Stomach (tissue), 9 donors: ENCODE measurements around the gene ATAD3B. TPM values are rescaled to one million over a fixed set of nuclear protein-coding genes. Genes with fewer than 3 reads are reported as not detected.

Source experiments
- DNase-seq, 2 donors: peaks; one replicate each; pipeline versions ENCODE4 v3.0.0 to v3.0.0-alpha.2; 2013 to 2019
- H3K27ac ChIP-seq, 5 donors: fragments of 200-600 bp in 4 of 5; sonication (generic) in 4 of 5; one replicate each; pipeline ENCODE4 v1.5.1; 2013 to 2019; ENCODE audit warnings: mild to moderate bottlenecking in 1 of 5, moderate library complexity in 1 of 5
- H3K27me3 ChIP-seq, 3 donors: fragments of 200-600 bp; sonication (generic); one replicate each; pipeline ENCODE4 v1.5.1; 2017 to 2019; ENCODE audit warnings: mixed run types in 1 of 3
- H3K36me3 ChIP-seq, 4 donors: fragments of 200-600 bp; sonication (generic); 1 replicate in 3 of 4; 2 replicates in 1 of 4; pipeline ENCODE4 v1.5.1; 2016 to 2019
- H3K4me1 ChIP-seq, 4 donors: fragments of 200-600 bp; sonication (generic); one replicate each; pipeline ENCODE4 v1.5.1; 2016 to 2019
- H3K4me3 ChIP-seq, 4 donors: fragments of 200-600 bp; sonication (generic) in 3 of 4; one replicate each; pipeline ENCODE4 v1.5.1; 2016 to 2019; ENCODE audit warnings: mild to moderate bottlenecking in 1 of 4
- H3K9me3 ChIP-seq, 4 donors: fragments of 200-600 bp; sonication (generic); one replicate each; pipeline ENCODE4 v1.5.1; 2016 to 2019
- CTCF ChIP-seq, 7 experiments: fragments of 450-650 bp in 4 of 7; fragments of 200-600 bp in 3 of 7; sonication (generic) in 3 of 7; IDR thresholded peaks; one replicate each; pipeline ENCODE4 v1.5.1; 2016 to 2019; ENCODE audit warnings: antibody characterized with exemption in 7 of 7, control low read depth in 2 of 7, mild to moderate bottlenecking in 1 of 7
- EP300 ChIP-seq: sonication (generic); formaldehyde crosslinking; IDR thresholded peaks from one replicate; pipeline ENCODE4 v1.6.1; 2017; ENCODE audit warnings: antibody characterized with exemption
- POLR2A ChIP-seq, 4 donors: fragments of 450-650 bp; IDR thresholded peaks; one replicate each; pipeline ENCODE4 v1.6.1; 2016; ENCODE audit warnings: antibody characterized with exemption in 4 of 4, control low read depth in 2 of 4, mild to moderate bottlenecking in 1 of 4, moderate library complexity in 1 of 4
- POLR2AphosphoS5 ChIP-seq, 3 donors: sonication (generic); formaldehyde crosslinking; IDR thresholded peaks; one replicate each; pipeline ENCODE4 v1.6.1; 2016; ENCODE audit warnings: antibody characterized with exemption in 3 of 3
- WGBS, 5 donors: extraction: QIAGEN DNeasy Blood & Tissue Kit in 3 of 5; methylation state at CpG; one replicate each; pipeline versions ENCODE4 v1.1.5 to v1.1.7; 2013 to 2018; 5-methylcytosine and 5-hydroxymethylcytosine counted together
- intact Hi-C: fragments of 100-400 bp; cut with DNase I; formaldehyde crosslinking; loops from one replicate; pipeline ENCODE4 v1.15.1; 2023; ENCODE audit warnings: low total_unique reads
- polyA plus RNA-seq, 3 donors: library from polyadenylated mRNA; stranded (reverse); fragments of 200-250 nt; gene quantifications; one replicate each; pipeline ENCODE4 v1.2.3, GENCODE V29; 2013
- total RNA-seq, 5 donors: library from RNA; depleted of rRNA; stranded (reverse); fragments of >200 nt; gene quantifications; one replicate each; pipeline versions ENCODE4 v1.1.0 to v1.2.3, GENCODE V29; 2014 to 2016
- donor health status: healthy with polysubstance abuse.
- donor health status: Bipolar disorder and iron deficiency.
- donor health status: healthy.

ATAD3B gene
- total and polyA plus RNA-seq, 8 donors = 8.2 to 91.5 (median 21.1) TPM

GRCh38 chr1:1434824-1435105, 36.8 kb upstream of the ATAD3B start:
- Histone ChIP-seq H3K4me1 (peaks cover 88 to 92% (median 90%) of the 10 kb centered on the region in 4 donors), H3K27me3 (peaks cover 0 to 33% (median 7%) of the 10 kb centered on the region in 3 donors), H3K27ac (peak overlapping the region; percentile 90 to 96 (median 92)), H3K4me3 (peak overlapping the region; percentile 54 to 64 (median 58)), H3K9me3 (no peaks in the 10 kb centered on the region), H3K36me3 (peaks cover 0 to 9% (median 5%) of the 10 kb centered on the region in 4 donors)
- DNase-seq = no peak
- intact Hi-C loops = no loop called here
- 50 to 80% (median 53%) methylated on average over 2 to 4 of the region's 4 CpGs for WGBS, 5 donors
- no peak for TF ChIP-seq POLR2A (IDR thresholded peaks at IDR 0.05)

GRCh38 chr1:1435106-1435903, 36.3 kb upstream of the ATAD3B start, which contains the start of gene VWA1:
TSS of gene VWA1 (plus strand) at chr1:1435690. CDS start at chr1:1435749, 59 bp downstream.
- Histone ChIP-seq H3K36me3 (peaks cover 0 to 11% (median 6%) of the 10 kb centered on the region in 4 donors), H3K9me3 (no peaks in the 10 kb centered on the region), H3K4me3 (peak within 1 kb of the TSS; percentile 54 to 64 (median 58)), H3K4me1 (peaks cover 83 to 91% (median 87%) of the 10 kb centered on the region in 4 donors), H3K27ac (peak within 1 kb of the TSS; percentile 90 to 96 (median 92)), H3K27me3 (peaks cover 0 to 33% (median 7%) of the 10 kb centered on the region in 3 donors)
- DNase-seq = peak; percentile 80 to 92
- intact Hi-C loops = no loop called here
- 8 to 65% (median 12%) methylated on average over 6 to 89 of the region's 89 CpGs for WGBS, 5 donors
- TF ChIP-seq CTCF (IDR thresholded peaks at IDR 0.05) (no peak), POLR2A (IDR thresholded peaks at IDR 0.05) (no peak), POLR2AphosphoS5 (IDR thresholded peaks at IDR 0.05) (peak in 2 of 3 donors; percentile 58 to 71), EP300 (no peak)

DNA sequence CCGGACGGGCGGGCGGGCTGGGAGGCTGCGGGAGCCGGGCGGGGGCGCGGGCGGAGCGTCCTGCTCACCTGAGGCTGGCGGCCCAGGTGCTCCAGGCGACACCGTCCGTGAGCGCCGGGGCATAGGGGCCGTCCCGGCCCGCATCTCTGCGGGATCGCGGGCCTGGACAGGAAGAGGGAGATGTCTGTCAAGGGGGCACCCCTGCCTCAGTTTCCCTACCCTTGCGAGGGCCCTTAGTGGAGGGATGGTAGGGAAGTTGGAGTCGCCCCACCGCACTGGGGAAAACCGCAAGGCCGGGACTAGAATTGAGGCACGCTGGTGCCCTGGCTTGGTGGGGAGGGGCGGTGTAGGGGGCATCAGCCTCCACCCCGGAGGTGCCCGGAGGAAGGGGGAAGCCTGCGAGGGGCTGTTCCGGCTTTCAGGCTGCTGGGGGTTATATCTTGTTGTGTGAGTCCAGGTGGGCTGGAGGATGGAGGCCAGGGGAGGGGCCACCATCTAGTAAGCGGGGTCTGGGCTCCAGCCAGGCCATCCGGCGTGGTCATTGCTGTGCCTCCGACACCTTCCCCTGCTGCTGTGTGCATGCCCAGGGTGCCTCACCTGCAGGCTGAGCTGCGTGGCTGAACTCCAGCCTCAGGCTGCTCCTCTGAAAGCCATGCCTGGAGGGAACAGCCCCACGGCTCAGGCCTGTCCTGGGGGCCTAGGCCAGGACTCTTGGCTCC, 35.5 kb upstream of the ATAD3B start:
- intact Hi-C loops = no loop called here

DNA sequence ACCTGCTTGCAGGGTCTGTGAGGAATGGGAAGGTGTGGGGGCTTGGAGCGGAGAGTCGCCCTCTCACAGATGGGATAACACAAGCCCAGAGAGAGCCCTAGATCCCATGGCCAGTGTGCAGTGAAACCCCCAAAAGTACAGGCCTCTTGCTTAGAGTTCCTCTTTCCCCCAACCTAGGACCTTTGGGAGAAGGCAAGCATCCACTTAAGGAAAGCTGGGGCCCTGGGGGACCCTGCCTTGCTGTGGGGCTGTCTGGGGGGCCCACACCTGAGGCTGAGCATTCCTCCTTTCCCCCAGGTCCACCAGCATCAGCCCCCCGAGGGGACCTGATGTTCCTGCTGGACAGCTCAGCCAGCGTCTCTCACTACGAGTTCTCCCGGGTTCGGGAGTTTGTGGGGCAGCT, 34.9 kb upstream of the ATAD3B start:
- DNase-seq = no peak
- Histone ChIP-seq H3K4me3 (peak overlapping the region; percentile 54 to 64 (median 58)), H3K9me3 (no peaks in the 10 kb centered on the region), H3K4me1 (peaks cover 83 to 91% (median 86%) of the 10 kb centered on the region in 4 donors), H3K27ac (peak overlapping the region in 4 of 5 donors; percentile 46 to 92 (median 80)), H3K36me3 (peaks cover 0 to 11% (median 6%) of the 10 kb centered on the region in 4 donors), H3K27me3 (peaks cover 0 to 33% (median 7%) of the 10 kb centered on the region in 3 donors)
- intact Hi-C loops = no loop called here
- TF ChIP-seq EP300 (no peak), POLR2AphosphoS5 (IDR thresholded peaks at IDR 0.05) (no peak), POLR2A (IDR thresholded peaks at IDR 0.05) (no peak), CTCF (IDR thresholded peaks at IDR 0.05) (no peak)
- WGBS, 5 donors = 45 to 74% (median 51%) methylated on average over 3 to 7 of the region's 7 CpGs

More for the DNA sequence above, 35.5 kb upstream of the ATAD3B start:
- DNase-seq = peak in 1 of 2 donors; percentile 29
- H3K27ac ChIP-seq = peak overlapping the region; percentile 46 to 92 (median 90)
- H3K4me3 ChIP-seq = peak overlapping the region; percentile 54 to 64 (median 58)
- H3K36me3 ChIP-seq = peaks cover 0 to 11% (median 6%) of the 10 kb centered on the region in 4 donors
- H3K9me3 ChIP-seq = no peaks in the 10 kb centered on the region
- H3K27me3 ChIP-seq = peaks cover 0 to 33% (median 7%) of the 10 kb centered on the region in 3 donors
- peaks cover 83 to 91% (median 86%) of the 10 kb centered on the region in 4 donors for H3K4me1 ChIP-seq
- TF ChIP-seq POLR2AphosphoS5 (IDR thresholded peaks at IDR 0.05) = no peak
- no peak for TF ChIP-seq POLR2A (IDR thresholded peaks at IDR 0.05)
- TF ChIP-seq EP300 = no peak
- no peak for TF ChIP-seq CTCF (IDR thresholded peaks at IDR 0.05)
- 5 to 12% (median 7%) methylated on average over 15 to 40 of the region's 40 CpGs for WGBS, 5 donors
